Measurements from ENCODE around the gene C1orf226. TPM values are rescaled to one million over a fixed set of nuclear protein-coding genes. Genes with fewer than 3 reads are reported as not detected.

Gene C1orf226
- polyA plus RNA-seq, 1 experiment: 0.07 TPM

DNA sequence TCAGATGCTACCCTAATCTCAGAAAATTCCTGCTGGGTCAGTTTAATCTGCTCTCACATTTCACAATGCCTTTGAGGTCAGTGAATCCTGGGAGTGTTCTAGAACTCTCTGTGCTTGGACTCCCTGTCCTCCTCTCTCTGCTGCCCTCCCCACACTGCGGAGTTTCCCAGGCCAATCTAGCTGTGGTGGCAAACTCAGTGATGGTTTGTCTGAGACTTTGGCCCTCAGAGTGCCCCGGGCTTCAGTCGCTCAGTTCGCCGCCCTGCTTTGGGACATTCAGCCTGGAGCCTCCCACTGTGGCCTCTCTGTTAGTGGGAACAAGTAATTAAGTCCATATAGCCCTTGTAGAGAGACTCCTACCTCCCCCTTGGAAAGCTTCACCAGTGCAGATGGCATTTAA is 7.1 kb downstream of the C1orf226 start:
- POLR2A ChIA-PET: no interaction called here
- DNase-seq (ENCODE audit: low read depth, low spot score): no peak
- CTCF ChIA-PET: interaction anchor here (0.8 to 1.7 kb wide), 3 partner anchors 9 to 352 kb away, joined by 3 to 7 read pairs (median 4); no protein-coding TSS in a partner anchor
- Histone ChIP-seq H3K9me3 (ENCODE audit: control insufficient read depth, insufficient read depth, low read length) (no peaks in the 10 kb centered on the region), H3K4me3 (ENCODE audit: low read depth, low read length) (no peak overlapping the region), H3K27ac (ENCODE audit: low read depth, low read length) (no peak overlapping the region), H3K27me3 (ENCODE audit: control insufficient read depth, insufficient read depth, low read length) (peaks cover 24% of the 10 kb centered on the region)
- TF ChIP-seq, protein P1, sequence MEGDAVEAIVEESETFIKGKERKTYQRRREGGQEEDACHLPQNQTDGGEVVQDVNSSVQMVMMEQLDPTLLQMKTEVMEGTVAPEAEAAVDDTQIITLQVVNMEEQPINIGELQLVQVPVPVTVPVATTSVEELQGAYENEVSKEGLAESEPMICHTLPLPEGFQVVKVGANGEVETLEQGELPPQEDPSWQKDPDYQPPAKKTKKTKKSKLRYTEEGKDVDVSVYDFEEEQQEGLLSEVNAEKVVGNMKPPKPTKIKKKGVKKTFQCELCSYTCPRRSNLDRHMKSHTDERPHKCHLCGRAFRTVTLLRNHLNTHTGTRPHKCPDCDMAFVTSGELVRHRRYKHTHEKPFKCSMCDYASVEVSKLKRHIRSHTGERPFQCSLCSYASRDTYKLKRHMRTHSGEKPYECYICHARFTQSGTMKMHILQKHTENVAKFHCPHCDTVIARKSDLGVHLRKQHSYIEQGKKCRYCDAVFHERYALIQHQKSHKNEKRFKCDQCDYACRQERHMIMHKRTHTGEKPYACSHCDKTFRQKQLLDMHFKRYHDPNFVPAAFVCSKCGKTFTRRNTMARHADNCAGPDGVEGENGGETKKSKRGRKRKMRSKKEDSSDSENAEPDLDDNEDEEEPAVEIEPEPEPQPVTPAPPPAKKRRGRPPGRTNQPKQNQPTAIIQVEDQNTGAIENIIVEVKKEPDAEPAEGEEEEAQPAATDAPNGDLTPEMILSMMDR (IDR thresholded peaks at IDR 0.05; ENCODE audit: low read depth, low read length): no peak

DNA sequence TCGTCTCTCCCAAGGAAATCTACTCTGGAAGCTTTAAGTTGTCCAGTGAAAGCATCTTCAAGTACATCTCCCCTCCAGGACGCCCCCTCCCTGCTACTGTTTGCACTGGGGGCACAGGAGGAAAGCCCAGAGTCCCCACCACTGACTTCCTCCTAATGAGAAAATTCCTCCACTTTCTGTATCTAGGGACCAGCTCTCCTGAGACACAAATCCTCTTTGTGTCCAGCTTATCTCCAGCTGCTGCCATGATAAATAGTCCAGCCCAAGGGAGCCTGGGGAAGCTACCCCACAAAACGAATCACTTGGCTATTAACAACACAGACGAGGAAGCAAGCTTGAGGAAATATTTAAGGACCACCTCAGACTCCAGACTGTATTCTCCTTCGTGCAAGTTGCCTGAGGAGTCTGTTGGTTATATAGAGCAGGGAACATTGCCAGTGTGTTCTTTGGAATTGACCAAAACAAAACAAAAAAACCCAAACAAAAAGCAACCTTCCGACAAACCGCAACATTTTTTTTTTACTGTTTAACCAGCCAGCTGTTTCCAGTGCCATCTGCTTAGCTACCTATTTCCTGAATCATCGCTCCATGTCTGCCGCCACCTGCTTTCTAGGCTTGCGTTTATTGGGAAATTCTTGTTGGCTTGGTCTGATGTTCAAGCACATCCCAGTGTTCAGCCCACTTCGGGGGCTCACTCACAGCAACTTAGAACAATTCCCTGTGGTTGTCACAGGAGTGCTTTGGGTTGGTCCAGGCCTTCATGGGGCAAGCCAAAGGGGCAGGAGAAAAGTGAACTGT is 7.7 kb downstream of the C1orf226 start:
- H3K4me3 ChIP-seq (ENCODE audit: low read depth, low read length): no peak overlapping the region
- TF ChIP-seq, protein P1 (IDR thresholded peaks at IDR 0.05; ENCODE audit: low read depth, low read length): no peak
- POLR2A ChIA-PET: no interaction called here
- CTCF ChIA-PET: interaction anchor here (0.7 to 1.7 kb wide), 5 partner anchors 9 to 352 kb away, joined by 3 to 7 read pairs (median 3); no protein-coding TSS in a partner anchor
- peak; percentile 16 for DNase-seq (ENCODE audit: low read depth, low spot score)
- no peaks in the 10 kb centered on the region for H3K9me3 ChIP-seq (ENCODE audit: control insufficient read depth, insufficient read depth, low read length)
- H3K27me3 ChIP-seq (ENCODE audit: control insufficient read depth, insufficient read depth, low read length): peaks cover 22% of the 10 kb centered on the region
- H3K27ac ChIP-seq (ENCODE audit: low read depth, low read length): no peak overlapping the region

DNA sequence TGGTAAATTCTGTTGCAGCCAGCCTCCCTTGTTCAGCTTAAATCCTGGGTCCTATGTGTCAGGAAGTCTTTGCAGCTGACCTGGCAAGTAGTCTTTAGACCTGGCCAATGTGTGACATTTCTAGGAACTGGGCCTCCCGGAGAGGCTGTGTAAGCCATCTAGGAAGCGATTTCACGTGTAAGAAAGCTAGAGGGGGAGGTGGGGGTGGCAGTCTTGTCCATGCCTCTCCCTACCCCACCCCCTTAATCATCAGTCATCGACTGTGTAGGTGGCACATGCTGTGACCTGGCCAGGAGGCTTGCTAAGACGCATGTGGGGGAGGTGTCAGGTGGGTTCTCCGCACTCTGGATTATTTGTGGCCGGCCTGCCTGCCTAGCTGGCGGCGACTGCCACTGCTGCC is 8.4 kb downstream of the C1orf226 start:
- TF ChIP-seq, protein P1 (IDR thresholded peaks at IDR 0.05; ENCODE audit: low read depth, low read length): no peak
- Histone ChIP-seq H3K27me3 (ENCODE audit: control insufficient read depth, insufficient read depth, low read length) (peaks cover 21% of the 10 kb centered on the region), H3K4me3 (ENCODE audit: low read depth, low read length) (no peak overlapping the region), H3K27ac (ENCODE audit: low read depth, low read length) (no peak overlapping the region), H3K9me3 (ENCODE audit: control insufficient read depth, insufficient read depth, low read length) (no peaks in the 10 kb centered on the region)
- ChIA-PET CTCF (interaction anchor here (0.7 to 2.1 kb wide), 6 partner anchors 9 to 353 kb away, joined by 3 to 13 read pairs (median 4); no protein-coding TSS in a partner anchor), POLR2A (no interaction called here)
- DNase-seq (ENCODE audit: low read depth, low spot score): no peak

DNA sequence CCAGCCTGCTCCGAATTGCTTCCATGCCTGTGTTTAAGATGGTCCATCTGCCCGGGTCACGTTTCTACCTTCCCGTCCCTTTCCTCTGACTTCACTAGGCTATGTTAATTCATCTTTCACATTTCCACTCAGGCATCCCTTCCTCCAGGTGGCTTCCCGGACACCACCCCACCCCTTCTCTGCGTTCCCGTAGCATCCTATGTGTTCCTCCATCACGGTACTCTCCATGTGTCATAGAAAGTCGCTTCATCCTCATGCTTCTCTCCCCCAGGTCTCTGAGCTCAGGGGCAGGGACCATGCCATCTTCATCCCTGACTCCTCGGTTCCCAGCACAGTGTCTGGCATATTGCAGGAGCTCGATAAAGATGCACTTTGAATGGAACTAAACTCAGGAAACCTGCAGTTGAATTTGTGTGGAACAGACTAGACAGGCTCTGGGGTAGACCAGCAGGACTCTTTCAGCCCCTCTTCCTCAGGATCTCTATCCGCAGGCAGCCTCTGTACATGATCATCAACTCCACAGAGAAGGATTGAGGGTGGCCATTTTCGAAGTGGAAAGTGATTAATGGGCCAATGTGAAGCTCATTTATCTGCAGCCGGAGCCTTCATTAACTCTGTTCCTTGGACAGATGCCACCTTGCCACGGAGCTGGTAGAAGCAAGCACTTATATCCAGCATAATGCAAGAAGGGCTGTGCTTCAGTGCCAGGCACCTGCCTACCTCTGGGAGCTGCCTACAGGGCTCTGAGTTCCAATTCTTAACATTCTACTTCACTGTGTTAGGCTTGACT is 9.1 kb downstream of the C1orf226 start:
- no peak for DNase-seq (ENCODE audit: low read depth, low spot score)
- Histone ChIP-seq H3K27me3 (ENCODE audit: control insufficient read depth, insufficient read depth, low read length) (peaks cover 21% of the 10 kb centered on the region), H3K9me3 (ENCODE audit: control insufficient read depth, insufficient read depth, low read length) (no peaks in the 10 kb centered on the region), H3K4me3 (ENCODE audit: low read depth, low read length) (no peak overlapping the region), H3K27ac (ENCODE audit: low read depth, low read length) (no peak overlapping the region)
- POLR2A ChIA-PET: no interaction called here
- TF ChIP-seq, protein P1 (IDR thresholded peaks at IDR 0.05; ENCODE audit: low read depth, low read length): no peak
- CTCF ChIA-PET: interaction anchor here (0.7 to 3.9 kb wide), 6 partner anchors 8 to 353 kb away, joined by 3 to 33 read pairs (median 4); no protein-coding TSS in a partner anchor
